GM19035 (cell line): ENCODE results near the gene GRHL3.

Experiments
- ATAC-seq: cut with Tn5 transposase; IDR thresholded peaks from one replicate; pipeline ENCODE4 v1.9.1; 2021; ENCODE audit not compliant: unreplicated experiment

The GRHL3 gene

DNA sequence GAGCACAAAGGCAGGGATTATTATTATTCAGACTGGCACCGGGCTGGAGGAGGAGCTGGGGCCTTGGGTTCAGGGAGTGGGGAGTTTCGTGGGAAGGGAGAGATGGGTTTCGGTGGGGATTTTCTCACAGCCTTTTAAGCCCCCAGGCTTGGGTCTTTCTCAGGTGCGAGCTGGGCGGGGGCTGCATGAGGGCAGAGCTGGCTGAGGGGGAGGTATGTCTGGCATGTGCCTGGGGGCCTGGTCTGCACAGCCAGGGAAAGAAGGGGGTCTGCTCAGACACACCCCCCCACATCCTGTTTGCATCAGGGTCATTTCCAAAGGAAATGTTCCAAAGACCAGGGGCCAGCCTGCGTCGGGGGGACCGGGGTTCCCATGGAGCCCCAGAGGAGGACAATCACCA lies 21.6 kb downstream of the GRHL3 start:
- no peak for ATAC-seq

DNA sequence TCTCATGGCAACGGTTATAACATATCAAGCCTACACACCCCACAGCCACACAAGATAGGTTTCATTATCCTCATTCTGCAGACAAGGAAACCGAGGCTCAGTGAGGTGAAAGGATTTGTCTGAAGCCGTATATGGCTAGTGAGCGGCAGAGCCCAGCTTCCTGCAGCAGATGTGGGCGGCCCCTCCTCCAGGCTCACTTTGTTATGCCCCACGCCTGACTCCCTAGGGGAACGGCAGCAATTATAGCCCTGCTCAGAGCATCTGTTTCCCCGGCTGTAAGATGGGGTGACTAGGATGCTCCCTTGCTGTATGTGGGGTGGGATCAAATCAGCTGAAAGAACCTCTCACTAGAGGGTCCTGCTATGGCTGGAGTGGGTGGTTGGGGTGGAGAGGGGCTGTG lies 22.1 kb downstream of the GRHL3 start:
- no peak for ATAC-seq

DNA sequence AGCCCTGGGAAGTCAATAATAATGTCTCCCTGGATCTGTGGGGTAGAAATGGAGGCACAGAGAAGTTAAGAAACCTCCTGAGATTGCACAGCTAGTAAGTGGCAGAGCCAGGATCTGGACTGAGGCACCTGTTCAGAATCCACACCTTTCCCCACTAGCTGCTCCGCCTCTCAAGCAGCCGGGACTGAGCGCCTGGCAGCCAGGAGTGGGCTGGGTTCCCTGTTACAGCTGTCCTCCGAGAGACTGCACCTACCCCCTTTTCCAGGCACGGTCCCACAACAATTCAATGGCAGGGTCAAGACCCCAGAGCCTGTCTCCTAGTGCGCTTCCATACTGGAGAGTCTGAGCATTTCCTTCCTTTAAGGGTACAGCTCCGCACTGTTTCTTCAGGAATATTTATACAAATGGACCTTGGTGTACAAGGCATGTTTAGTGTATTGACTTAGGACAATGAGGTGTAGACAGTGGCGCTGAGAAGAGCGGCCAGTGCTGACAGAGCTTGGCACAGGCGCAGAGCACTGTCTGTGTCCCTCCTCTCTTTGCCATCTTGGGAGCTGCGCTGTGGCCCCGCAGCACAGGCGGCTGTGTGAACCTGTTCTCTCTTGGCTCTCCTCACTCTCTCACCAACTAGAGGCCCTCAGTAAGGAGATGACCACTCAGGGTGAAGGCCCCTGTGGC lies 24.4 kb downstream of the GRHL3 start:
- ATAC-seq, result no peak

DNA sequence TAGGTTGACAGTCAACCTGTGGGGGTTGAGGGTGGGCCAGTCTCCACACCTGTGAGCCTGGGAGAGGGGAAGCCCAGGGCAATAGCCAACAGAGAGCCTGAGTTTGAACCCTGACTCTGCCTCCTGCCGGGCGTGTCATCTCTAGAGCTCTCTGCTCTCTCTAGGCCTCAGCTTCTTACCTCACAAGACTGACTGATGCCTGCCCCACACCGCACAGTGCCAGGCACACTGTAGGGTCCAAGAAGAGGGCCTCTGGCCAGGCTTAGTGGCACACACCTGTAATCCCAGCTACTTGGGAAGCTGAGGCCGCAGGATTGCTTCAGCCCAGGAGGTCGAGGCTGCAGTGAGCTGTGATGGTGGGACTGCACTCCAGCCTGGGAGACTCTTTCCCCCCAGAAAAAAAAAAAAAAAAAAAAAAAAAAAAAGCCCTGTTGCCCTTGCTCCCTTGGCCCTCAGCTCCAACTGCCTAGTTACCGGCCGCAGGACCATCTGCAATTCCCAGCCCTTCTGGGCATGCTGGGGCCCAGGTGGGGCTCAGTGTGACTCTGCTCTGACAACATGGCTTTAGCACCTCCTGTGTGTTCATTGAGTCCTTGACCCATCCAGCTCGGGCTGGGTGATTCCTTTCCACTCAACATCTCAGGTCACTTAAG lies 25.1 kb downstream of the GRHL3 start:
- ATAC-seq, result no peak

DNA sequence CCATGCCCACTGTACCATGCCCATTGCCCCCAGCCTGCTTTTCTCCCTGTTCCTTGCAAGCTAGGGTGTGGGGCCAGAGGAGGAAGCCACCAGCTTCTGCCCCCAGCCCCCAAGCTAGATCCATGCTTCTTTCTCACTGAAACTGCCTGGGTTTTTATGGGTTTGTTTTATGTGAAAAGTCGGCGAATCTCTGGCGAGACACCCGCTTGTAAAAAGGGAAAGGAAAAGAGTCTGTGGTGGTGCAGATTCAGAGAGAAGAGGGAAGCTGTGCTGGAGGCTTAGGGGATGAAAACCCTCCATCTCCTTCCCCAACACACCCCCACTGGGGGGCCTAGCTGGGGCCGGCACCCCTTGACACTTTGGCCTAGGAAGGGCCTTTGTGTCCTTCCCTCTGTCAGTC lies 26.2 kb downstream of the GRHL3 start:
- ATAC-seq, result no peak

DNA sequence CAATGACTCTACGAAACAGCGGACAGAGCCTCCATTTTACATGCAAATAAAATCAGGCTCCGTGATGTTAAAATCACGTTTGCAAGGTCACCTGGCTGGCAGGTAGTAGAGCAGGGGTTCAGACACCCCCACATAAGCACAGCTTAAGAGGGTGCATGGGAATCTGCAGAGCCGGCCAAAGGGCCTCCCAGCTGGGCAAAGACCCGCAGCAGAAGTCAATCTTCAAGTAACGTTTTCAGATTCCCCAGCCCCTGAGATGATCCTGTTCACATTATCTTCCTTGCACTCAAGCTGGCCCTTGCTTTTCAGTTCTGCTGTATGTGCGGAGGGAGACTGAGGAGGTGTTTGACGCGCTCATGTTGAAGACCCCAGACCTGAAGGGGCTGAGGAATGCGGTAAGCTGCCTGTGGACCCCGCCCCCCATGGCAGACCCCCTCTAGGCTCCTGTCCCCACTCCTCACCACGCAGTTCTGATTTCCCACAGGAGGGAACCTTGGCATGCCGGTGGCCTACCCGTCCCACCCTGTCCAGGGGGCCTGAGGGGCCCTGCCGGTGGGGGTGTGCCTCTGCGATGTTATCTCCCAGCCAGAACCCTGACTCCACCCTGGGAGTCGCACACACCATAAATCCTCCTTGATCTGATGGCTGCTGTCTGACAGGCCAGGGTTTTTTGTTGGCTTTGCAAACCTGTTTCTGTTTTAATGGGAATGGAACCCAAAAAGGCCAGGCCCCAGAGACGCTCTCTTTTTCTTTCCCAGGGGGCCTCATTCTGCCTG lies 28.2 kb downstream of the GRHL3 start:
- ATAC-seq, result no peak

DNA sequence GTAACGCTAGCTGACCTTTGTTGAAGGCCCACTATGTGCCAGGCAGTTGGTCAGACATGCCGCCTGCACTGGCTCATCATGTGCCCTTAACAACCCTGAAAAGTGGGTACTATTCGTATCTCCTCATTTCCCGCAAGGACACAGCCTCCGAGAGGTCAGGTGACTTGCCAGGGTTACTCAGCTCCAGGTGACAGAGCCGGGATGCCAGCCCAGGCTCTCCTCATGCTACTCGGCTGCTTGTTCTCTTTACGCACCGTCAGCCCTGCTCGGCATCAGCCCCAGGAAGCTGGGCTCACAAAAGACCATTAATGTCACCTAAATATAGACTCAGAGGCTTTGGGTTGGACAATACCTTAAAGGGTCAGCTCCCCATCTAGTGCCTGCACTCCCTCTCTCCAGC lies 29.0 kb downstream of the GRHL3 start:
- no peak for ATAC-seq

DNA sequence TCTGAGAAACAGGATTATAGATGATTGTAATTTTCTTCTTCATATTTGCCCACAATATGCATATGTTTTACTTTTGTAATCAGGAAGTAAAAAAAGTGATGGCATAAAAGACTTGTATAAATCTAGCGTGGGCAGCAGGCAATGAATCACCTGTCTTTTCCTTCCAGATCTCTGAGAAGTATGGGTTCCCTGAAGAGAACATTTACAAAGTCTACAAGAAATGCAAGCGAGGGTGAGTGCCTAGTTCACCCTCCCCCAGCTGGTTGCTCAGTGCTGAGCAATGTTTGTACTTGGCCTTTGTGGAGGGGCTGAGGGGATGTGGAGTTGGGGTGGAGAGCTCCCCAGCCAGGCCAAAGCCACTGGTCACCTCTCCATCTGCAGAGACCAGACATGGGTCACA lies 30.7 kb downstream of the GRHL3 start:
- ATAC-seq, result no peak

DNA sequence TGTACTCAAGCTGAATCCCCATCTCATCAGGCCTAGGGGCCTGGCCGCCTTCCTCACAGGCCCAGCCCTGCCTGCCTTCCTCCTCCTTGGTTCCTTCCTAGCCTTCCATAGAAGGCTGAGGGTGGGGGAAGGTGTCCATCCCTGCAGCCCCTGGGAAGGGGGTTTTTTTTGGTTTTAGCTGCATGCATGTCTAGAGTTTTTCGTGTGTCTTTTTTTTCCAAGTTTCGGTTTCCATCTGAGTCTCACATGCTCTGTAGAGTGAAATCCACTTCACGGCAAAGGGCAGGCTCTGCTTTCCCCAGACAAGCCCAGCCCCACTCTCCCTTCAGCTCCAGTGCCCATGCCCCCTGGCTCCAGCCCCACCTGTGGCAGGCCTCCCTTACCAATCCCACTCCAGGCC lies 32.1 kb downstream of the GRHL3 start:
- no peak for ATAC-seq

DNA sequence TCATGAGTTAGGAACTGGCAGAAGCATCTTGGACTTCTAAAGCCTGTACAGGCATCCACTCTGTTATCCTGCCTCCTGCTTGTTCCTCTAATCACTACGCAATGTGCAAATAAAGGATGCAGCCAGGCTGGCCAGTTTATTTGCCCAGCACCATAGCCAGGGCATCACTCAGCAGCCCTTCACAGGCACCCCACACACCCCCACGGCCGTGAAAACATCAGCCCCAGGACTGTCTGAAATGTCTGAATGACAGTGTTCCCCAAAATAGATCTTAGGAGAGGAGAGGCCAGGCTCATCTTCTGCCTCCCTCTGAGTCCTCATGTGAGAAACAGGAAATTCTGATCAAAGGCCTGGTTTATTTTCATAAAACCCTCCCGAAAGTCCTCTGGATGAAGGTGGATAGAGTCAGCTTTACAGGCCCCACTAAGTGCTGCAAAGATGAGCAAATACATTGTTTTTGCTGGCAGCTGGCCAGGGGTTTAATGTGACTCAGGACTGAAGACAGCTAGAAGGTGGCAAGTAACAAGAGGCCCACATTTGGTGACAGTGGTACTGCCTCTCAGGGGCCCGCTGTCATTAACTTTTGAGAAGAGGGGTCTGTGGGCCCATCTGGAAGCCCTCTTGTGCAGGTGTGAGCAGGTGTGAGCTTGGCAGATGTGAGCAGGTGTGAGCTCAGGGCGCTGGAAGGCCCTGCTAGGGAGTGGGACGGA lies 32.9 kb downstream of the GRHL3 start:
- no peak for ATAC-seq

DNA sequence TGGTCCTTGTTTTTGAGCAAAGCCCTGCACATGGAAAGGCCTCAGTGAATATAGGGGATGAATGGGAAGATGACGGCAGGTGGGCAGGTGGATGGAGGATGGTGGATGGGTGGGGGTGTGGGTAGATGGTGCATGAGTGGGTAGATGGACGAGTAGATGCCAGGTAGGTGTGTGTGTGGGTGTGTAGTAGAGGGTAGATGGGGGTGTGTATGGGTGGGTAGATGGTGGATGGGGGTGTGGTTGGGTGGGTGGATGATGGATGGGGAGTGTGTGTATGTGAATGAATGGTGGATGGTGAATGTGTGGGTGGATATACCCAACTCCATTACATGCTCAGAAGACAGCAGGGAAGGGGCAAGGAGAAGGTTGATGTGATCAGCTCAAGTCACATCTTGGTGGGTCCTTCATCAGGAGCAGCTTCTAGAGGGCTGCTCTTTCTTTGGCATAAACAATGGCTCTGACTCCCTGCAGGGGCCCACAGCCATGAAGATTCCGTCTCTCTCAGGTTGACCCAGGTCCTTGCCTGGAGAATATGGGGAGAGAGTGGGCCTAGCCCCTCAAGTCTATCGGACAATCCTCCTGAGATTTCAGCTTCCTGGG lies 34.2 kb downstream of the GRHL3 start:
- no peak for ATAC-seq

DNA sequence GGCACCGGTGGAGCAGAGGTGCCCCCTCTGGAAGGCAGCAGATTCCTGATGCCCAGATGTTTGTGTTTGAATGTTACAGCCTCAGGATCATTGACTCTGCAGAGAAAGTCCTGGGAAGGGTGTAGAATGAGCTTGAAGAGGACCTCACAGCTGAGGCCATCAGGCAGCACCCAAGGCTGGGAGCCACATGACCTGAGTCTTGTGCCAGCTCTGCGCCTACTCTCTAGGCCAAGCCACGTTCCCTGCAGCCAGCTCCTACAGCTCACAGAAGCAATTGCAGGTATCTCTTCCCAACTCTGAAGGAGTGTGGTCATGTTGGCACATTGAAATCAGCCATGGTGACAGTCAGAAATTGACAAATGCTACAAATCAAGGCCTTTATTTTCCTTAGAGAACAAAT lies 36.3 kb downstream of the GRHL3 start:
- no peak for ATAC-seq

DNA sequence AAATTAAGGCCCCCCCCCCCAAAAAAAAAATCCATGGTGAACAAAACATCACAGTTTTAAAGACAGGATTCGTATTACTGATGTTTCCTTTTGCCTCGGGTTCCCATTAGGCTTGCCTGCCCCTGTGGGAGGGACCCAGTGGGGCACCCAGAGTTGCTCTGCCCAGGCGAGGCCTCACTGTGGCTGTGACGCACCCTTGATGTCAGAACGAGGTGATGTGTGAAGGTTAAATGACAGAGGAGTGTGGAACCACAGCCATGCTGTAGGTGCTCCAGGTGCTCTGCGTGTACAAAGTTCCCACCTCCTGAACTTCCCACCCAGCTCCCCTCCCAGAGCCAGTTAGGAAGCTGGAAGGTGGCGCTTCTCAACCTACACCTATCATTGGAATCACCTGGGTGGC lies 37.9 kb downstream of the GRHL3 start:
- ATAC-seq, result no peak

DNA sequence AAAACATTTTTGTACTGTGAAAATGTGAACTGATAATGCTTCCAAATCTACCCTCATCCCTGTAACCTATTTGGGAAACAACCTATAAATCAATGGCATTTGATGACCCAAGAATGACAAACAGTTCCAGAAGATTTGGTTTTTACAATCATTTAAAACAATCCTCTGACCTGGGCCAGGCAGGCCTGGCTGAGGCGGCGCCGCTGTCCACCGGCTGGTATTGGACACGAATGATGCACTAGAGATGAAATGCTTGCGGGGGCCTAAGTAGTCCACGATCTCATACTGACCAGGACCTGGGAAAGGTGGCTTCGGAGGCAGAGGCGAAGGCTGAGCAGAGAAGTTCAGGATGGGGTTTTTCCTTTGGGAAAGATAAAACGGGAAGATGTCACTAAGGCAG lies 41.5 kb downstream of the GRHL3 start:
- no peak for ATAC-seq

DNA sequence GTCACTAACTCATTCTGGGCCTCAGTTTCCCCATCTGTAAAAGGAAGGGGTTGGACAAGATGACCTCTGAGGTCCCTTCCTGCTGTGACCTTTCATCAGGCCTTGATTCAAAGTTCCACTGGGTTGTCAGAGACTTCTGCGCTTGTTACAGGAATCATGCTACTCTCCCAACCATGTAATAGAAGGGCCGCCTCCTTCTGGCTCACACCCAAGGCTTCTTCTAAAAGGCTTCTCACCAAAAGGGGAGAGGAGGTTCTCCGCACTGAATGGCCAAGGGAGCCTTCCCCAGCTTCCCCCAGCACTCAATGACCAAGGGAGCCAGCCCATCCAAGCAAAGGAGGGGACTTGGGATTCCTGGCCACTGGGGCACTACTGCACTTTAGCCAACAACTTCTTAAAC lies 42.7 kb downstream of the GRHL3 start:
- ATAC-seq, result no peak

DNA sequence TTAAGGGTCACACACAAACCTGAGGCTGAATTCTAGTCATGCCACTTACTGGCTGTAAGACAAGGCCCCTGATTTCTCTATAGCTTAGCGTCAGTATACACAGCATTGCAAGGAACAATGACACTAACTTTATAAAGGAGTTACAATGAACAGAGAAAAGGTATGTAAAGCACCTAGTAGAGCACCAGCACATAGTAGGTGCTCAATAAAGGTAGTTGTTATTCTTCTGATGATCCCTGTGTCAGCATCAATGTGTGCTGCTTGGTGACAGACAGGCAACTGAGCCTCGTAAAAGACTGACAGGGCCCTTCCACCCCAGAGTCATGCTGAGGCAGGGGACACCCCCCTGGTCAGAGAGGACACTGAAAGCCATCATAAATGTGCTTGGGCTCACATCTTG lies 43.2 kb downstream of the GRHL3 start:
- ATAC-seq, result no peak

DNA sequence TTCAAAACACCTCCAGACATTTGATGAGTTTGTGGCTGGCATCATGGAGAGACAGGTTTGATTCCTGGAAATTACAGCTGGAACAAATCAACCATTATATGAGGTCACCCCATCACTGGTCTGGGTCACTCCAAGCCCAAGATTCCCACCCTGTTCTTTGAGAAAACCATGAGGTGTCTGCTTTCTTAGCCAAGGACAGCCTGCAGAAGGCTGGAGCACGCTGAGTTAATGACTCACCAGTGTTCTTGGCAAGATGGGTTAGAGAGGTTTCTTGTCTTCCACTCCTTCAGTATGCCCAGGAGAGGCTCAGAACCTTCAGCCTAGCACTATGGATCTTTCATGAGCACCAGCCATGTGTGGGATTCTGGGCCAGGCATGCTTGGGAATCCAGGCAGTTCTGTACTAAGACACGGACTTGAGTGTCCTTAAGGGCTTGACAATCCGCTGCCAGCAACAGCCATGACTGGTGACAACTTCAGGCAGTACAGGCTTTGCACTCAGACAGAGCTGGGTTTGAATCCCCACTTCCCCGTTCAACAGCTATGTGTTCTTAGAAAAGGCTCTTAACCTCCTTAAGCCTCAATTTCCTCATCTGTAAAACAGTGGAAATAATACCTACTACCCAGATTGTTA lies 43.9 kb downstream of the GRHL3 start:
- ATAC-seq, result no peak

DNA sequence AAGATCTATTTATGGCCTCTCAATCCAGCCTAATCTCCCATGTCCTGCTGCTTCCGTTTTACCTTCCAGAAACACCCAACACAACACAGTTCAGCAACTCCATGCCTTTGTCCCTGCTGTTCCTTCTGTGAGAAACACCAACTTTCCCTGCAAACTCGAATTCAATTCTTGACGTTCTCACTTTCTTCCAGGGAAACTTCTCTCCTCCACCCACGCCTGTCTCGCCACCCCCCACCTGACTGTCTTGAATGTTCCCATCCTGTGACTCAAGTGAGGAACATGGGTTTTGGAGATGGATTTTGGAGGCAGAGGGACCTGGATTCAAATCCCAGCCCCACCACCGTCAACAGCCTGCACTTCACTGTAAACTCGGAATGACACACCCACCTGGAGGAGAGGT lies 44.8 kb downstream of the GRHL3 start:
- ATAC-seq, result no peak

DNA sequence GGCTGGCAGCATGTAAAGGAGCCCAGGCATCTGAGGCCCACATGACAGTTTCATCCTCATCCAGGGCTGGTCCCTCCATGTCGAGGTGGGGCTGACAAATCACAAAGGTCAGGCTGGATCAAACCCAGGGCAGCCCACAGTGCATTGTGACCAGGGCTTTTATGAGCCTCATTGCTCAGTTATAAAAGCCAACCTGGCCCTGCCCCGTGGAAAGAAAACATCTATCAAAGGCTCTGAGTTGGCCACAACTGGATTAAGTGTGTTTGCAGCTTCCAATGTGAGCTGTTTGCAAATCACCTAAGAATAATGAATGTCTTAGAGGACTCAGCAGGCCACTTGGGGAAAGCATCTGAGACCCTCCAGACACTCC lies 45.4 kb downstream of the GRHL3 start:
- no peak for ATAC-seq

DNA sequence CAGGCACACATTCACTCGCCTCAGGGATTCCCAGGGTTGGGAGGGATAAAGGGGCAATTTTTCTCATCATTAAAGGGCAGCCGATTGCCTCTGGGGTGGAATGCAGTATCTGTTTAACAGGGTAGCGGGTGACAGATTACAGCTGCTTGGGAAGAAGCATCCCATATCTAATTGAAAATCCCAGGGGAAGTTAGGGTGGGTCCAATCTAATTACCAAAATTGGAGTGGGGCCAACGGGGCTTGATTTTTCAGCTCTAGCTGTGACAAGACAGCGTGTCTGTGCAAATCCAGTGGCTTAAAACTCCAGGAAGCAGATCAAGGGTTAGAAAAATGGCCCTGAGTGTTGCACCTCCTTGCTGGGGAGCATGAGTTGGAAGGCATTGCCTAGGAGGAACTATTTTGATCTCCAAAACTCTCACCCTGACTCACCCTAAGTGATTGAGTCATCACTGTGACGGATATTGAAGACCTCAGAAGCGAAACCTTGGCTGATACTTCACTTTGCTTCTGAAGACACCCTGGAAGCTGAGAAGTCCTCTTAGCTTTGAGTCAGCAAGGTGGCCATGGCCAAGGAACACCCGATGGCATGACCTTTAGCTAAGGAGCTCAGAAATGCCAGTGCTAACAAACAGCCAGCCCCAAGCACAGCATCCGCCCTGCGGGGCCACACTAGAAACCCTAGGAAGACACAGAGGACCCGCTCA lies 46.0 kb downstream of the GRHL3 start:
- ATAC-seq, result no peak
